Gastroesophageal sphincter (tissue), 3 donors: Measurements from ENCODE around the gene KLF13.

Experiments used
- POLR2A ChIP-seq, 2 donors: fragments of 450-650 bp; IDR thresholded peaks; one replicate each; pipeline ENCODE4 v1.6.1; 2017; ENCODE audit warnings: antibody characterized with exemption in 2 of 2, mild to moderate bottlenecking in 2 of 2, moderate library complexity in 1 of 2
- POLR2AphosphoS5 ChIP-seq: sonication (generic); formaldehyde crosslinking; IDR thresholded peaks from one replicate; pipeline ENCODE4 v1.6.1; 2017; ENCODE audit warnings: antibody characterized with exemption
- TF ChIP-seq, protein P1 (sequence below), 4 experiments: fragments of 200-600 bp in 2 of 4; fragments of 450-650 bp in 2 of 4; sonication (generic) in 1 of 4; IDR thresholded peaks; one replicate each; pipeline ENCODE4 v1.5.1; 2017 to 2019; ENCODE audit warnings: antibody characterized with exemption in 4 of 4, mild to moderate bottlenecking in 2 of 4, moderate library complexity in 2 of 4

DNA sequence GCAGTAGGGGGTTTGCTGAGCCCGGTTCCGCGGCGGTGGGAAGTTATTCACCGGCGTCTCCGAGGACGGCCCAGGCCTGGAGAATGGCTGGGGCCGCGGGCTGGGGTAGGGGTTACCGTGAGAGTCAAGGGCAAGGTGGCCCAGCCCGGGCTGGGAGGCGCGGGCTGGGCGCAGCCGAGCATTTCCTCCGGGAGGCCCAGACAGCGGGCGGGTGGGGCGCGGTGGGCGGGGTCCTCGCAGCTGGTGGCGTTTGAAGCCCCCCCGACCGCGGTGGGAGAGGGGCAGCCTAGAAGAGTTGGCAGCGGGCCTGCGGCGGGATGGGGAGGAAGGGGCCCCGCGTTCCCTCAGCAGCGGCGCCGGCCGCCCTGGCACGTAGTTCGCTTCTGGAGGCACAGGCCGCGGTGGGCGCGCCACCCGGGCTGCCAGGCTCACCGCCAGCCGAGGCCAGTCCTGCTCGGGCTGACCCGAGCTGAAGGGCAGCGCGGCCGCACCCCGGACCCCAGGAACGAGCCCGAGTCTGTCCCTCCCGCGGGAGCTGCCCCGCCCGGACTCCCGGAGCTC lies 960 bp upstream of the KLF13 start:
- TF ChIP-seq, protein P1, sequence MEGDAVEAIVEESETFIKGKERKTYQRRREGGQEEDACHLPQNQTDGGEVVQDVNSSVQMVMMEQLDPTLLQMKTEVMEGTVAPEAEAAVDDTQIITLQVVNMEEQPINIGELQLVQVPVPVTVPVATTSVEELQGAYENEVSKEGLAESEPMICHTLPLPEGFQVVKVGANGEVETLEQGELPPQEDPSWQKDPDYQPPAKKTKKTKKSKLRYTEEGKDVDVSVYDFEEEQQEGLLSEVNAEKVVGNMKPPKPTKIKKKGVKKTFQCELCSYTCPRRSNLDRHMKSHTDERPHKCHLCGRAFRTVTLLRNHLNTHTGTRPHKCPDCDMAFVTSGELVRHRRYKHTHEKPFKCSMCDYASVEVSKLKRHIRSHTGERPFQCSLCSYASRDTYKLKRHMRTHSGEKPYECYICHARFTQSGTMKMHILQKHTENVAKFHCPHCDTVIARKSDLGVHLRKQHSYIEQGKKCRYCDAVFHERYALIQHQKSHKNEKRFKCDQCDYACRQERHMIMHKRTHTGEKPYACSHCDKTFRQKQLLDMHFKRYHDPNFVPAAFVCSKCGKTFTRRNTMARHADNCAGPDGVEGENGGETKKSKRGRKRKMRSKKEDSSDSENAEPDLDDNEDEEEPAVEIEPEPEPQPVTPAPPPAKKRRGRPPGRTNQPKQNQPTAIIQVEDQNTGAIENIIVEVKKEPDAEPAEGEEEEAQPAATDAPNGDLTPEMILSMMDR (IDR thresholded peaks at IDR 0.05): peak in 1 of 4 experiments; percentile 15
- TF ChIP-seq POLR2AphosphoS5: no peak
- no peak for TF ChIP-seq POLR2A (IDR thresholded peaks at IDR 0.05)
